GM12878 (cell line): ENCODE data around the gene CARD11. TPM values are rescaled to one million over a fixed set of nuclear protein-coding genes. Genes with fewer than 3 reads are reported as not detected.

Experiments
- EZH2 ChIP-seq: IDR thresholded peaks from 2 replicates; pipeline ENCODE4 v1.6.1; 2012; ENCODE audit warnings: low read depth, mild to moderate bottlenecking, control low read depth, inconsistent platforms, low read length, borderline replicate concordance; ENCODE audit not compliant: control insufficient read depth
- FOS ChIP-seq: IDR thresholded peaks from 3 replicates; pipeline ENCODE4 v1.6.1; 2011; ENCODE audit warnings: borderline replicate concordance; ENCODE audit not compliant: insufficient read length; ENCODE audit errors: extremely low read depth
- IRF4 ChIP-seq: IDR thresholded peaks from 2 replicates; pipeline ENCODE4 v1.6.1; 2011; ENCODE audit warnings: low read depth, low read length
- MEF2A ChIP-seq: IDR thresholded peaks from 2 replicates; pipeline ENCODE4 v1.6.1; 2011; ENCODE audit warnings: low read depth, mild to moderate bottlenecking, low read length, moderate library complexity; ENCODE audit not compliant: insufficient read depth
- MYC ChIP-seq: IDR thresholded peaks from 2 replicates; pipeline ENCODE4 v1.6.1; 2011; ENCODE audit warnings: mild to moderate bottlenecking, low read length, moderate library complexity, inconsistent platforms; ENCODE audit not compliant: insufficient read depth, insufficient replicate concordance, insufficient read length, severe bottlenecking
- NFYB ChIP-seq: IDR thresholded peaks from 2 replicates; pipeline ENCODE4 v1.6.1; 2011; ENCODE audit warnings: low read depth, mild to moderate bottlenecking, low read length, improper control_type of control experiment, moderate library complexity; ENCODE audit not compliant: insufficient read depth
- NR2C2 ChIP-seq: IDR thresholded peaks from 2 replicates; pipeline ENCODE4 v1.6.1; 2011; ENCODE audit warnings: borderline replicate concordance, low read depth; ENCODE audit not compliant: control insufficient read depth, insufficient read length
- POLR2A ChIP-seq: IDR thresholded peaks from 2 replicates; pipeline ENCODE4 v1.6.1; 2011; ENCODE audit warnings: low read depth, mild to moderate bottlenecking, low read length
- RAD51 ChIP-seq: fragments of 450-650 bp; IDR thresholded peaks from 2 replicates; pipeline ENCODE4 v1.6.1; 2016; ENCODE audit warnings: moderate library complexity, mild to moderate bottlenecking, inconsistent platforms
- RCOR1 ChIP-seq: conservative IDR thresholded peaks from 2 replicates; pipeline ENCODE4 v1.6.1; 2012; ENCODE audit warnings: low read depth, low read length, improper control_type of control experiment
- SUPT20H ChIP-seq: IDR thresholded peaks from 2 replicates; pipeline ENCODE4 v1.6.1; 2011; ENCODE audit warnings: low read depth, mild to moderate bottlenecking, low read length, moderate library complexity, borderline replicate concordance; ENCODE audit not compliant: control insufficient read depth
- ZSCAN29 ChIP-seq: fragments of 450-650 bp; IDR thresholded peaks from 2 replicates; pipeline ENCODE4 v1.6.1; 2017; ENCODE audit warnings: mild to moderate bottlenecking, moderate library complexity
- polyA plus RNA-seq, 11 experiments: library from polyadenylated mRNA; depleted of rRNA in 4 of 11; unstranded in 6 of 11; stranded (reverse) in 5 of 11; fragments of >200 nt; fragmentation: Nextera tagmentation in 4 of 11; fragmentation: Illumina TruSeq in 1 of 11; extraction: Ambion mirVana in 4 of 11; extraction: Trizol in 1 of 11; gene quantifications; 1 replicate in 1 of 11; 2 replicates in 10 of 11; pipeline versions ENCODE4 v1.2.1 to v1.2.3, GENCODE V29; 2011 to 2016; ENCODE audit warnings: inconsistent platforms in 2 of 11, missing spikeins in 2 of 11, low read depth in 1 of 11
- total RNA-seq, 4 experiments: library from RNA; depleted of rRNA in 3 of 4; stranded (reverse); fragments of >200 nt in 3 of 4; fragmentation: Illumina TruSeq in 1 of 4; extraction: Trizol in 1 of 4; gene quantifications; 2 replicates each; pipeline versions ENCODE4 v1.2.1 to v1.2.3, GENCODE V29; 2013 to 2021
- TF ChIP-seq, protein P1 (sequence below): IDR thresholded peaks from 2 replicates; pipeline ENCODE4 v1.6.1; 2011; ENCODE audit warnings: borderline replicate concordance, low read depth, mild to moderate bottlenecking, moderate library complexity, mixed read lengths, low read length; ENCODE audit not compliant: insufficient read depth; ENCODE audit errors: extremely low read length
- TF ChIP-seq, protein P2 (sequence below): fragments of 450-650 bp; IDR thresholded peaks from 2 replicates; pipeline ENCODE4 v1.6.1; 2017; ENCODE audit warnings: low read depth, mild to moderate bottlenecking, moderate library complexity

Gene CARD11
- total and polyA plus RNA-seq, 10 of the 15 experiments (the other 5 are each of a cell fraction or from before 2014, with no cell fraction given), result 0.27 to 72.0 (median 28.4) TPM

DNA sequence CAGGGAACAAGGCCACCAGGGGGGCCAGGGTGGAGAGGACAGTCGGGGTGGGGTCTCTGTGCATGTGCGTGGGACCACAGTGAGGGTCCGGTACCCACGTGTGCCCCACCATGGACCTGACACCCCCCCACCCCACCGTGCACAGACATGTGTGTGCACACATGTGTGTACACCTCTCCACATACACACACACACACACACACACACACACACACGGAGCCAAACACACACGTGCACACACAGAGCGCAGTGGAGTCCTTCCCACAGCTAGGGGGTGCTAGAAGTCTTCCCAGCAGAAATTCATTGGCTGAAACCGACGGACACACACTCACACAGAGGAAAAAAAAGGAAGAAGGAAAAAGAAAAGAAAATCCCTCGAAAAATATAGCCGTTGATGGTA, 156.8 kb downstream of the CARD11 start (continued):
- TF ChIP-seq, protein P1, sequence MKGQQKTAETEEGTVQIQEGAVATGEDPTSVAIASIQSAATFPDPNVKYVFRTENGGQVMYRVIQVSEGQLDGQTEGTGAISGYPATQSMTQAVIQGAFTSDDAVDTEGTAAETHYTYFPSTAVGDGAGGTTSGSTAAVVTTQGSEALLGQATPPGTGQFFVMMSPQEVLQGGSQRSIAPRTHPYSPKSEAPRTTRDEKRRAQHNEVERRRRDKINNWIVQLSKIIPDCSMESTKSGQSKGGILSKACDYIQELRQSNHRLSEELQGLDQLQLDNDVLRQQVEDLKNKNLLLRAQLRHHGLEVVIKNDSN, result no peak
- TF ChIP-seq RAD51, result 0 out of 2 replicates have a peak, but pooled peaks have one; percentile 22
- 0 out of 2 replicates have a peak, but pooled peaks have one; percentile 19 for TF ChIP-seq MEF2A
- no peak for TF ChIP-seq NR2C2
- no peak for TF ChIP-seq POLR2A
- no peak for TF ChIP-seq EZH2
- no peak for TF ChIP-seq SUPT20H
- TF ChIP-seq IRF4, result no peak
- no peak for TF ChIP-seq MYC
- TF ChIP-seq ZSCAN29, result no peak
- no peak for TF ChIP-seq NFYB
- TF ChIP-seq FOS, result no peak
- TF ChIP-seq RCOR1, result no peak
- TF ChIP-seq, protein P2, sequence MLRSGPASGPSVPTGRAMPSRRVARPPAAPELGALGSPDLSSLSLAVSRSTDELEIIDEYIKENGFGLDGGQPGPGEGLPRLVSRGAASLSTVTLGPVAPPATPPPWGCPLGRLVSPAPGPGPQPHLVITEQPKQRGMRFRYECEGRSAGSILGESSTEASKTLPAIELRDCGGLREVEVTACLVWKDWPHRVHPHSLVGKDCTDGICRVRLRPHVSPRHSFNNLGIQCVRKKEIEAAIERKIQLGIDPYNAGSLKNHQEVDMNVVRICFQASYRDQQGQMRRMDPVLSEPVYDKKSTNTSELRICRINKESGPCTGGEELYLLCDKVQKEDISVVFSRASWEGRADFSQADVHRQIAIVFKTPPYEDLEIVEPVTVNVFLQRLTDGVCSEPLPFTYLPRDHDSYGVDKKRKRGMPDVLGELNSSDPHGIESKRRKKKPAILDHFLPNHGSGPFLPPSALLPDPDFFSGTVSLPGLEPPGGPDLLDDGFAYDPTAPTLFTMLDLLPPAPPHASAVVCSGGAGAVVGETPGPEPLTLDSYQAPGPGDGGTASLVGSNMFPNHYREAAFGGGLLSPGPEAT, result no peak
